DOHH2 (cell line): Measurements from ENCODE around the gene GLI1.

Experiments
- EZH2phosphoT487 ChIP-seq: fragments of 200-600 bp; sonication (generic); IDR thresholded peaks from 2 replicates; pipeline ENCODE4 v1.6.1; 2017; ENCODE audit warnings: borderline replicate concordance, mild to moderate bottlenecking, antibody characterized with exemption, low read length, moderate library complexity, mixed read lengths
- TF ChIP-seq, protein P1 (sequence below): fragments of 200-600 bp; sonication (generic); IDR thresholded peaks from one replicate; pipeline ENCODE4 v1.5.1; 2014; ENCODE audit warnings: antibody characterized with exemption, mild to moderate bottlenecking, low read depth, low read length; ENCODE audit not compliant: poor library complexity, severe bottlenecking

DNA sequence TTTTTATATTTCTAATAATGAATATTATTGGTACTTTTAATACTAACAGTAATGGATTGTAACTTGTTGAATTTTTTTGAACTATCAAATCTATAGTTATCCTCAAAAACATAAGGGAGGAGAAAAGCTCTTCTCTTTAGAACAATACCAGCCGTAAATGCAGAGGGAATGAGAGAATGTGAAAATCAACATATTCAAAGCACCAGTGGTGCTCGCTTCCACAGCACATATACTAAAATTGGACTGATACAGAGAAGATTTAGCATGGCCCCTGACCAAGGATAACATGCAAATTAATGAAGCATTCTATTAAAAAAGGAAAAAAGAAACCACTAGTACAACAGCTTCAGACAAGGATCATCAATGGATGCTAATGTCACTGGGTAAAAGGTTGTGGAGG, 44.5 kb upstream of the GLI1 start:
- TF ChIP-seq, protein P1, sequence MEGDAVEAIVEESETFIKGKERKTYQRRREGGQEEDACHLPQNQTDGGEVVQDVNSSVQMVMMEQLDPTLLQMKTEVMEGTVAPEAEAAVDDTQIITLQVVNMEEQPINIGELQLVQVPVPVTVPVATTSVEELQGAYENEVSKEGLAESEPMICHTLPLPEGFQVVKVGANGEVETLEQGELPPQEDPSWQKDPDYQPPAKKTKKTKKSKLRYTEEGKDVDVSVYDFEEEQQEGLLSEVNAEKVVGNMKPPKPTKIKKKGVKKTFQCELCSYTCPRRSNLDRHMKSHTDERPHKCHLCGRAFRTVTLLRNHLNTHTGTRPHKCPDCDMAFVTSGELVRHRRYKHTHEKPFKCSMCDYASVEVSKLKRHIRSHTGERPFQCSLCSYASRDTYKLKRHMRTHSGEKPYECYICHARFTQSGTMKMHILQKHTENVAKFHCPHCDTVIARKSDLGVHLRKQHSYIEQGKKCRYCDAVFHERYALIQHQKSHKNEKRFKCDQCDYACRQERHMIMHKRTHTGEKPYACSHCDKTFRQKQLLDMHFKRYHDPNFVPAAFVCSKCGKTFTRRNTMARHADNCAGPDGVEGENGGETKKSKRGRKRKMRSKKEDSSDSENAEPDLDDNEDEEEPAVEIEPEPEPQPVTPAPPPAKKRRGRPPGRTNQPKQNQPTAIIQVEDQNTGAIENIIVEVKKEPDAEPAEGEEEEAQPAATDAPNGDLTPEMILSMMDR: no peak
- no peak for TF ChIP-seq EZH2phosphoT487
